ENCODE measurements around the gene PARD3.

Gene PARD3

DNA sequence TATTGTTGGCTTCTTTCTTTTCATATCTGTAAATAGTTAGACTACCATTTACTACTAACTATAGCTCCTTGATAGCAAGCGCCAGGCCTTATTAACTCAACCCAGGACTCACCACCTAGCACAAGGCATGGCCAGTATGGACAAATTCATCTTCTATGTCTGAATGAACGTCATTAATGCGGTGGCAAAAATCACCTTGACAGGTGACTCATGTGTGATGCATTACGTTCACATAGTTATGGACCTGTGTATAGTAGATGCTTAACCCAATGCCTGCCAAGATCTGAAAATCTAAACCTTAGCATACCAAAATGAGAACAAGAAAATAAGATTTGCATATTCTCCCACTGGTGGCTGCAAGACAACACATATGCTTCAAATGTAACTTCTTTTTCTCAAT lies 300.8 kb downstream of the PARD3 start:
- no peak for DNase-seq (ENCODE audit: low read depth in 1 of 2, low spot score in 1 of 2)

DNA sequence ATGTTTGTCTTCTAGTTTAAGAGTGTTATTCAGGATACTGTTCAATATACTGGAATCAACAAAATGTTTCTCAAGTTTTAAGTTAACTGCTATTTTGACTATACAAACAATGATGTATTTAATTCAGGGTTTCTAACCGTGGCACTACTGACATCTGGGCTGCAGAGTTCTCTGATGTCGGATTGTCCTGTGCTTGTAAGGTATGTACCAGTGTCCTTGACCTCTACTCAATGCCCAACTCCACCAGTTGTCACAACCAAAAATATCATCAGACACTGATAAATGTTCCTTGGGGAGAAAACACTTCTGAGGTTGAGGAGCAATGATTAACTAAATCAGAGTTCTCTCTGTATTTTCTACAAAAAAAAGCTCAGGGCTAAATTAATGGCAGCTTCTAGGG lies 301.5 kb downstream of the PARD3 start:
- no peak for DNase-seq (ENCODE audit: low read depth in 1 of 2, low spot score in 1 of 2)

GRCh38 chr10:34507217-34507616 lies 307.9 kb downstream of the PARD3 start:
- no peak for DNase-seq (ENCODE audit: low read depth in 1 of 2, low spot score in 1 of 2)

DNA sequence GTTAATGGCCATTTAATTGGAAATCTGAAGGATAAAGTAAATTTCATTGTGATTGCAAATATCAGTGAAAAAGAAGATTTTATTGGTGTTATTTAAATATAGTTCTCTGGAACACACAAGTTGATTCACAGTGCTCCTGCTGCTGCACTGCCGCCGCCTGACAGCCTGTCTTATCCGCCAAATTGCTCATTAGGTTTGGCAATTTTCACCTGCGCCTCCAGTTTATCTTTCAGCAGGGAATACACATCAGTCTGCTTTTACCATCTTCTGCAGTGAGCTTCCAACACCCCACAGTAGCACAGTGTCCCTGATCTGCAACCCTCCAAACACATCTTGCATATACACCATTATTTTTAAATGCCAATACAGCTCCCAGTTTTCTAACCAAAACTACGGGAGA lies 308.3 kb downstream of the PARD3 start:
- DNase-seq (ENCODE audit: low read depth in 1 of 2, low spot score in 1 of 2), result no peak

- DNase-seq (ENCODE audit: low read depth in 1 of 2, low spot score in 1 of 2), result no peak
Observed at GRCh38 chr10:34505338-34505737, 309.8 kb downstream of the PARD3 start.

DNA sequence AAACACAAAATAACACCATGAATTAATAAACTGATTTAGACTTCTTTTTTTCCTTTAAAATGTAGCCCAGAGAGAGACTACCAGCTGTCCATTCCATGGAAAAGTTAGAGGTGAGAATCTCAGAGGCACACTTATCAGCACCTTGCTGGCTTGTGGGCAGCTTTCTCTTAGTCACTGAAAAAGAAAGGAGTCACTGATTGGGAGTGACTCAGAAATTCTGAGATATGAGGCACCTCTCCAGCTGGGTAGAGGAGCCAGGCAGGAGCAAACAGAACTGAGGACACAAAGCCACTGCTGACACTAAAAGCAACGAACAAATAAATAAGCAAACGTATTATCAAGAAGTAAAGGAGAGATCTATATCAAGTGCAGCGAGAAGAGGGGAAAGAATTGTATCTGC lies 310.6 kb downstream of the PARD3 start:
- no peak for DNase-seq (ENCODE audit: low read depth in 1 of 2, low spot score in 1 of 2)

- DNase-seq (ENCODE audit: low read depth in 1 of 2, low spot score in 1 of 2), result no peak
Observed at GRCh38 chr10:34503704-34504103, 311.4 kb downstream of the PARD3 start.

- no peak for DNase-seq (ENCODE audit: low read depth in 1 of 2, low spot score in 1 of 2)
Observed at GRCh38 chr10:34499612-34500279, 315.4 kb downstream of the PARD3 start.

DNA sequence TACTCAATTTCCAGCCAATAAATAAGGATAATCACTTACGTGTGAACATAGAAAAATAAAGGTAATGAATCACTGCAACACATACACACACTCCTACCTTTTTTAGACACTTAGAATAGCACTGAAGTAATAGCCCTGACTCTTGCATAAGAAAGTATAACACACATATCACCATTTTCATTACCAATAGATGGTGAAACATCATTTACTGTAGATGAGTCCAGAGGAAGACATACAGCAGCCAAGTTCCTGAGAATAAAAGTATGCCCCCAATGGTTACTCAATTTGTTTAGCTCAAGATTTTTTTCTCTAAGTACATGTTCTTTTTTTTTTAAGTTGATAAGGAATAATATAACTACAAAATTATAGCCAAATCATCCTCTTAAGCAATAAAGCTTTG lies 316.3 kb downstream of the PARD3 start:
- DNase-seq (ENCODE audit: low read depth in 1 of 2, low spot score in 1 of 2), result no peak

GRCh38 chr10:34495938-34496337 lies 319.2 kb downstream of the PARD3 start:
- DNase-seq (ENCODE audit: low read depth in 1 of 2, low spot score in 1 of 2), result no peak

GRCh38 chr10:34494012-34494411 lies 321.1 kb downstream of the PARD3 start:
- DNase-seq (ENCODE audit: low read depth in 1 of 2, low spot score in 1 of 2), result no peak

- DNase-seq (ENCODE audit: low read depth in 1 of 2, low spot score in 1 of 2), result no peak
Observed at GRCh38 chr10:34492081-34492480, 323.0 kb downstream of the PARD3 start.

DNA sequence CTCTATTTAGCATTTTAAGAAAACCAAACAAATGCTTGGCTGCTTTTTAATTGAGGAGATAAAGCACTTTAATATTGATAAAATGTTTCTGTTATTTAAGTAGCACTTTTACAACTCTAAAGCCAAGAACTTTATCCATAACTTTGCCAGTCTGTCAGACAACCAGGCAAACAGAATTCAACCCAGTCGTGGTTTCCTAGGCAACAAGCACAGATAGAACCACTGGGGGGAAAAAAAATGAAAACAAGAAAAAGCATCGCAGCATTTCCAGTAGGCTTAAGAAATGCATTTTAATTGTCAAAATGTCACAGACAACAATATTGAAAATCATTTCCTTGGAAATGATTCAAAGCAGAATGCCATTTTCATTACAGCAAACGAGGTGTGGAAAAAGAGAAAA lies 323.4 kb downstream of the PARD3 start:
- no peak for DNase-seq (ENCODE audit: low read depth in 1 of 2, low spot score in 1 of 2)

DNA sequence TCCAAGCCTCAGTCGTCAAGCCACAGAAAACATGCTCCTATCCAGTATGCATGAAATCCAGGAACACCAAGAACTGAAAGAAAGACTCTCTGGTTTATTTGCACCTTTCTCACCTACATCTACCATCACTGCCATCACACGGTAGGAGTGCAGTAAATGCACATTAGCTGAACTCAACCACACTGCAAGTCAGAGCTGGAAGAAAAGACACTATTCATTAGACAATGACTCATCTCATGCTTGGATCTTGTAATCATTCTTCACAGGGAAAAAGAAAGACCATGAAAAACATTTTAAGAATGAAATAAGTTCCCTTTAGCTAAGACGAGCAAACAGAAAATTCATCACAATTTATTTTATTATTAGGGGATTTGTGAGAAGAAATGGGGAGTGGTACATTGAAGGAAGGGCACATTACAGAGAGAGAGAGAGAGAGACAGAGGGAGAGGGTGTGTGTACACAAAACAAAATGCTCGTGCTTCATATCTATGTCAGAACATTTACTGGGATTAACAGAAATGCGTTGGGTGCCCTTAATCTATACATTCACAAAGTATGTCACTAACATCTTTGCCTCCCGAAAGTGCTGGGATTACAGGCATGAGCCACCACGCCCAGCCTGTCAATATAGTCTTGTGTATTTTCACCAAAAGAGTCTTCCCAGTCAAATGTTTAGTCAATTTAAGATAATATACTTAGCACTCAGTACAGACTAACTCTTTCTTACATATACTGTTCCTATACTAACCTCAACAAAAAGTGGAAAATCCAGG lies 324.9 kb downstream of the PARD3 start:
- no peak for DNase-seq (ENCODE audit: low read depth in 1 of 2, low spot score in 1 of 2)

DNA sequence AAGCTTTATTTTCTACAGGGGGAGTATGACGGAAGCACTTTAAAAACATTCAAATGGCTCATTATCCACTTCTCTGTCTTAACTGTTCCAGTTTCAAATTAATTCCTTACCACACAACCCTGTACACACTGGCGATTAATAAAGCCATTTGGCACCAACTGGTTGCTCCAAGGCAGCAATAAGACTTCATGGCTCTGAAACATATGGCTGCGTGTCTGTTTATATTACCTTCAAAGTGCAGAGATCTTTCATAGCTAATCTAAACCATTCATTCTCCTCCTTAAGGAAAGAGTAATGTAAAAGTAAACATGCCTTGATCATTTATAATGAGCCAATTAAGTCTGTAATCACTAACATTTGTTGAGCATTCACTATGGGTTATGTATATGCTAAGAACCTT lies 325.7 kb downstream of the PARD3 start:
- DNase-seq (ENCODE audit: low read depth in 1 of 2, low spot score in 1 of 2), result no peak

GRCh38 chr10:34488476-34489130 lies 326.5 kb downstream of the PARD3 start:
- DNase-seq (ENCODE audit: low read depth in 1 of 2, low spot score in 1 of 2), result no peak

DNA sequence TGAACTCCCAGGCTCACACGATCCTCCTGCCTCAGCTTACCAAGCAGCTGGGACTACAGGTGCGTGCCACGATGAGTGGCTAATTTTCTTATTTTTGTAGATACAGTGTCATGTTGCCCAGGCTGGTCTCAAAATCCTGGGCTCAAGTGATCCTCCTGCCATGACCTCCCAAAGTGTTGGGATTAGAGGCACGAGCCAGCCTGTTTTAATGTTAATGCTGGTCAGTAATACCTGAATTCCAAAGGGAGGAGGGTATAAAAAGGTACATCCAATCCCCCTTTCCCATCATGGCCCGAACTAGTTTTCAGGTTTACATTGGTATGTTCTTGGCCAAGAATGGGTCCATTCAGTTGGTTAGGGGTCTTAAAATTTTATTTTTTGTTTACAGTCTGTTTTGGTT lies 329.1 kb downstream of the PARD3 start:
- no peak for DNase-seq (ENCODE audit: low read depth in 1 of 2, low spot score in 1 of 2)

DNA sequence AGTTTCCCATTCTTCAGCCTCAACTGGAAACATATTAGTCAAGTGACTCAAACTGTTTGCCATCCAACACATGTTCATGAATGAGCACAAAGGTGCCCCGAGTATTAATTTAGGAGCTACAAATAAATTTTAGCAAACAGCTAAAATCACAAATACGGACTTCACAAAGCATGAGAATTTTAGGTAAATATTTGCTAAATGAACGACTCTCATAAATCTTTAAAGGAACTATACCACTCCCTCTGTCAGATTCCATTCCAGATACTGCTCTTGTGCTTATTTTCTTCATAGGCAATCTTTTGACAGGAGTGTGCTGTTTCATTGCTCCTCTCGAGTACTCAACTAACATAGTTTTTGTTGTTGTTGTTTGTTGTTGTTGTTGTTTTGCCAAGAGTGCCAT lies 330.9 kb downstream of the PARD3 start:
- no peak for DNase-seq (ENCODE audit: low read depth in 1 of 2, low spot score in 1 of 2)

- DNase-seq (ENCODE audit: low read depth in 1 of 2, low spot score in 1 of 2), result no peak
Observed at GRCh38 chr10:34480345-34480744, 334.8 kb downstream of the PARD3 start.

DNA sequence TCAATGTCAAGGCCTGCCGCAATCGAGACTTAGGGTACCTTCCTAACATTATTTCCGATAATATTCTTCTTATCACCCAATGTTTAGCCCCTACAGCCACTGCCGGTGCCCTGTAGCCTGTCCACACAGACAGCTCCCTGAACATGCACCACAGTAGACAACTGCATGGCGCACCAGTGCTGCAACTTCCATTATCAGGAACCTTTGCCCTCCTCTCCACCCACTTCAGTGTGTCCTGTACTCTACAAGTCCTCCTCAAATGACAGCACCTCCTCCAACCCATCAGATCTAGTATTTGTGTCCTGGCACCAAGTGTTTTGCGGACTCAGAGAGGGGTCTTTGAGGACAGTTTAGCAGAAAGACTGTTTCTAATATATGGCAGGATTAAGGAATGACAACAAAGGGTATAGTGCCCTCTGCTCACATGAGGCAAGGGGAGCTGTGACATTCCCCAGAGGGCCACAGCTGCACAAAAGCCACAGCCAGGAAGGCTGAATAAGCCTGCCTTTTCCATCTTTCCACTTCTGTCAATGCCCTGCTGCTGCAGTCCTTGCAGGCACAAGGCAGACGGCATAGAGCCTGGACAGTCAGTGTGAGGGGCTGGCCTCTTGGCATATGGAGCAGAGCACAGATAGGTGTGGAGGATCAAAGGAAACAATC lies 335.4 kb downstream of the PARD3 start:
- no peak for DNase-seq (ENCODE audit: low read depth in 1 of 2, low spot score in 1 of 2)

DNA sequence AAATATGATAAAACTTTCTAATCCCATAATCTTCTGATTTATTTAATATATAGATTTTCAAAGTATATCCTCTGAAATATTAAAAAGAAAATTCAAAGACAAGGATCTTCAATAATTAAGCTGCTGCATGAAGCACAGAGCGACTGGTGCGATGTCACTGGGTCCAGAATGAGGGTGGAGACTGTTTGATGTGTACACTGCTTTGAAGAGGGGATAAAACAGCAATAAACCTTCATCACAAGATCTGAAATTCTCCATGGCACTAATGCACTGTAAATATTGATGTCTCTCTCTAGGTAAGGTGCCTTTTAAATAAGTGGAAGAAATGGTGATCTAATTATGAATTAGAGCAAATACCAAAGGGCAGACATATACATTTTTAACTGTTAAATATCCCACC lies 337.8 kb downstream of the PARD3 start:
- no peak for DNase-seq (ENCODE audit: low read depth in 1 of 2, low spot score in 1 of 2)

DNA sequence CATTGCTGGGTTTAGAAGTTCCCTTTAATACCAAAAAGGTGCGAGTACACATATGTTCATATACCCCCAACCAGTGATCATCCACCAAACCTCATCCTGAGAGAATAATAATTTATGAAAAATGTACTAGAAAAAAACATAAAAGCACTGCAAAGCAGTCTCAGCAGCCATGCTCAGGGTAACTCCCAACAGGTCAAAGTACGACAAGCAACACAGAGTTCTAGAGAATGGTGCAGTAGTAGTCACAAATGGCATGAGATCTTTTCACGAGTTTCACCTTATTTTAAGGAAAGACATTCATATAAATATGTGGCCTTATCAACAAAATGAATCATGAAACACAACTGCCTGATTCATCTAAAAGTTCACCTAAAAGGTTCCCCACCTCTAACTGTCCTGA lies 338.5 kb downstream of the PARD3 start:
- DNase-seq (ENCODE audit: low read depth in 1 of 2, low spot score in 1 of 2), result no peak
